Mammary epithelial cell (primary cell): ENCODE measurements around the gene RTN4RL1.

Experiments used
- CTCF ChIP-seq, 2 donors: IDR thresholded peaks in 1 of 2; conservative IDR thresholded peaks in 1 of 2; 2 replicates each; pipeline ENCODE4 v1.5.1; 2011 to 2012; ENCODE audit warnings: inconsistent platforms in 2 of 2, low read length in 2 of 2, mild to moderate bottlenecking in 2 of 2, control low read depth in 1 of 2, low read depth in 1 of 2; ENCODE audit not compliant: insufficient read depth in 1 of 2; ENCODE audit errors: extremely low read depth in 1 of 2
- EZH2 ChIP-seq: IDR thresholded peaks from 2 replicates; pipeline ENCODE4 v1.6.1; 2012; ENCODE audit warnings: low read length, inconsistent platforms, borderline replicate concordance

- no peak for TF ChIP-seq CTCF (conservative IDR thresholded peaks at IDR 0.05 in 1 of 2, IDR thresholded peaks at IDR 0.05 in 1 of 2; ENCODE audit: extremely low read depth in 1 of 2, insufficient read depth in 1 of 2, low read depth in 1 of 2, low read length in 2 of 2)
- no peak for TF ChIP-seq EZH2
These were observed 21.6 kb downstream of the RTN4RL1 start for GRCh38 chr17:2003525-2003924.
